AG09309 (cell line): ENCODE results near the gene MYZAP.

Source experiments
- DNase-seq: peaks from one replicate; pipeline ENCODE4 v3.0.0-alpha.2; 2010; ENCODE audit warnings: low read depth
- H3K4me3 ChIP-seq: 2 replicates; pipeline ENCODE4 v1.5.1; 2011; ENCODE audit warnings: mild to moderate bottlenecking, low read depth, low read length, moderate library complexity; ENCODE audit not compliant: control insufficient read depth
- CTCF ChIP-seq: IDR thresholded peaks from 2 replicates; pipeline ENCODE4 v1.5.1; 2011; ENCODE audit warnings: mild to moderate bottlenecking, low read depth, low read length, inconsistent platforms; ENCODE audit not compliant: insufficient read depth, control insufficient read depth; ENCODE audit errors: missing control alignments

Gene MYZAP

GRCh38 chr15:57677204-57677603 is 85.5 kb downstream of the MYZAP start:
- no peak overlapping the region for H3K4me3 ChIP-seq
- no peak for TF ChIP-seq CTCF
- no peak for DNase-seq

GRCh38 chr15:57680021-57680420 is 88.3 kb downstream of the MYZAP start:
- no peak overlapping the region for H3K4me3 ChIP-seq
- TF ChIP-seq CTCF: no peak
- no peak for DNase-seq

GRCh38 chr15:57681011-57681410 is 89.3 kb downstream of the MYZAP start:
- no peak overlapping the region for H3K4me3 ChIP-seq
- DNase-seq: no peak
- TF ChIP-seq CTCF: no peak

GRCh38 chr15:57683481-57683880 is 91.8 kb downstream of the MYZAP start:
- H3K4me3 ChIP-seq: no peak overlapping the region
- TF ChIP-seq CTCF: no peak
- no peak for DNase-seq

- no peak for DNase-seq
- H3K4me3 ChIP-seq: no peak overlapping the region
- no peak for TF ChIP-seq CTCF
Measured at GRCh38 chr15:57684491-57685151, 92.9 kb downstream of the MYZAP start.

- no peak for TF ChIP-seq CTCF
- no peak for DNase-seq
Measured at GRCh38 chr15:57685306-57686095, 93.8 kb downstream of the MYZAP start.

More at GRCh38 chr15:57685306-57686095, 93.8 kb downstream of the MYZAP start:
- no peak overlapping the region for H3K4me3 ChIP-seq
